GM12878 (cell line): ENCODE data around the gene CTNNA2.

ENCODE experiments used
- POLR2A ChIP-seq: IDR thresholded peaks from 2 replicates; pipeline ENCODE4 v1.6.1; 2011; ENCODE audit warnings: low read depth, mild to moderate bottlenecking, low read length
- RAD21 ChIP-seq: IDR thresholded peaks from 2 replicates; pipeline ENCODE4 v1.6.1; 2011; ENCODE audit warnings: mild to moderate bottlenecking, low read depth, low read length, moderate library complexity; ENCODE audit not compliant: insufficient read depth
- SKIL ChIP-seq: fragments of 450-650 bp; IDR thresholded peaks from 2 replicates; pipeline ENCODE4 v1.6.1; 2017; ENCODE audit warnings: mild to moderate bottlenecking, low read depth, inconsistent platforms; ENCODE audit not compliant: poor library complexity, severe bottlenecking
- SPI1 ChIP-seq: IDR thresholded peaks from 2 replicates; pipeline ENCODE4 v1.6.1; 2011; ENCODE audit warnings: low read depth, mild to moderate bottlenecking, low read length, moderate library complexity, borderline replicate concordance; ENCODE audit not compliant: insufficient read depth
- SREBF1 ChIP-seq: IDR thresholded peaks from 2 replicates; pipeline ENCODE4 v1.6.1; 2012; ENCODE audit warnings: mild to moderate bottlenecking, low read length
- TCF7 ChIP-seq: IDR thresholded peaks from 2 replicates; pipeline ENCODE4 v1.6.1; 2014; ENCODE audit warnings: antibody characterized with exemption, borderline replicate concordance
- TF ChIP-seq, protein P1 (sequence below): IDR thresholded peaks from 2 replicates; pipeline ENCODE4 v1.6.1; 2011; ENCODE audit warnings: borderline replicate concordance, low read depth, mild to moderate bottlenecking, moderate library complexity, mixed read lengths, low read length; ENCODE audit not compliant: insufficient read depth; ENCODE audit errors: extremely low read length

DNA sequence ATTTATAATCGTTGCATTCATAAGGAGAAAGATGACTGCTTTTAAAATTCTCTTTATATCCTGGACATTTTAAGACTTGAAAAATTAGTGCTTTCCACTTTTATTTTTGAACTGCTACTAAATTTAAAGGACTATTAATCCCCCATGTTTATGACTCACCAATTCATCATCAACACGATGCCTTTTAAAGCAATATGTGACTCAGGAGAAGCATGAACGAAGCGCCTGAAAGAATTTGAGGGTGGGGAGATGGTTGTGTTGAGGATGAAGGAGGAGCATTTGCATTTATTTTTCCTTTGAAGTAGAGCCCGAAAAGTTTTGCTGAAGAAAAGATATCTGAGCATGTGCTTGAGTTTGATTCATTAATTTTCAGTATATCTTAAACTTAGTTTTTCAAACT, 983.9 kb downstream of the CTNNA2 start:
- no peak for TF ChIP-seq SKIL
- no peak for TF ChIP-seq RAD21
- TF ChIP-seq TCF7, result no peak
- no peak for TF ChIP-seq POLR2A
- TF ChIP-seq SREBF1, result no peak
- TF ChIP-seq, protein P1, sequence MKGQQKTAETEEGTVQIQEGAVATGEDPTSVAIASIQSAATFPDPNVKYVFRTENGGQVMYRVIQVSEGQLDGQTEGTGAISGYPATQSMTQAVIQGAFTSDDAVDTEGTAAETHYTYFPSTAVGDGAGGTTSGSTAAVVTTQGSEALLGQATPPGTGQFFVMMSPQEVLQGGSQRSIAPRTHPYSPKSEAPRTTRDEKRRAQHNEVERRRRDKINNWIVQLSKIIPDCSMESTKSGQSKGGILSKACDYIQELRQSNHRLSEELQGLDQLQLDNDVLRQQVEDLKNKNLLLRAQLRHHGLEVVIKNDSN, result no peak
- no peak for TF ChIP-seq SPI1
